ENCODE results near the gene DAB1.
"Not testable (repeated sequence)": the region's sequence is repeated elsewhere in the genome, so short reads cannot be mapped to it uniquely, and the experiment has no call there.

The DAB1 gene

DNA sequence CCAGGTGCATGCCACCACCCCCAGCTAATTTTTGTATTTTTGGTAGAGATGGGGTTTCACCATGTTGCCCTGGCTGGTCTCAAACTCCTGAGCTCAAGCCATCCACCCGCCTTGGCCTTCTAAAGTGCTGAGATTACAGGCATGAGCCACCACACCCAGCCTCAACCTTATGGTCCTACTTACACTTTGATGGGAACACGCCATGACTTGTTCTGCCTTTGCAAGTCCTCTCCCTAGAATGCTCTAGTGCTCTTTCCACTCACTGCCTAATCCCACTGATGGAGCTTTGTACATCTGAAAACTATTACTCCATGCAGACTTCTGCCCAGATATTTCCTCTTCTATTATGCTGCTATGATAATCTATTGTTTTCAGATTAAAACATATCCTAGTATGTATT lies 174.3 kb downstream of the DAB1 start:
- Mint-ChIP-seq H3K27ac (no peak overlapping the region), H3K36me3 (ENCODE audit: low read depth) (no peaks in the 10 kb centered on the region), H3K27me3 (ENCODE audit: low read depth) (no peaks in the 10 kb centered on the region), H3K4me3 (no peak overlapping the region), H3K9me3 (peaks cover 9% of the 10 kb centered on the region), H3K4me1 (ENCODE audit: low read depth) (no peaks in the 10 kb centered on the region)
- DNase-seq (ENCODE audit: low spot score): no peak

GRCh38 chr1:57248830-57249229 lies 175.0 kb downstream of the DAB1 start:
- H3K9me3 Mint-ChIP-seq: peaks cover 9% of the 10 kb centered on the region
- no peaks in the 10 kb centered on the region for H3K4me1 Mint-ChIP-seq (ENCODE audit: low read depth)
- H3K4me3 Mint-ChIP-seq: no peak overlapping the region
- no peak overlapping the region for H3K27ac Mint-ChIP-seq
- no peaks in the 10 kb centered on the region for H3K27me3 Mint-ChIP-seq (ENCODE audit: low read depth)
- no peaks in the 10 kb centered on the region for H3K36me3 Mint-ChIP-seq (ENCODE audit: low read depth)
- no peak for DNase-seq (ENCODE audit: low spot score)

DNA sequence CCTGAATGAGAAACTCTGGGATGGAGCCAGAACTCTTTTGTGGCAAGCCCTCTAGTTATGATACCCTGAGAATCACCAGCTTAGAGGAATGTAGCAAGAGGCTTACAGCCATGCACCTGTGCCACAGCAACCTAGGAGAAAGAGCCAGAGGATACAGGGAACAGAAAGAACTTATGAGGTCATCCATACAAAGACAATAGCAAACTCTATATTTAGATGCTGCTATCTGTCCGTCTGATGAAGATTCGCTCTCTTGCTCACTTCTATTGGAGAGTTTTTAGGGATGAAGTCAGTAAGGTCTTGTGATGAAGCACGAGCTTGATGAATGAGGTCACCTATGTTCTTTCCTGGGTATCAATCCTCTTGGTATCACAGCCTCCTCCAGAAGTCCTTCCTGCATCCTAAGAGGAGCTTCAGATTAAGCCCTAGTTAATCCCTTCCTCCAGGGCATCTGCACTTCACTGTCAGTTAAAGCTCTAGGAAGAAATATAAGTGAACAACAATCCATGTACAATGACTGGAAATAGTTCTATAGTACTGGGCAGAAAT lies 185.6 kb downstream of the DAB1 start:
- no peaks in the 10 kb centered on the region for H3K9me3 Mint-ChIP-seq
- H3K27me3 Mint-ChIP-seq (ENCODE audit: low read depth): no peaks in the 10 kb centered on the region
- peaks cover 2% of the 10 kb centered on the region for H3K4me1 Mint-ChIP-seq (ENCODE audit: low read depth)
- no peak overlapping the region for H3K4me3 Mint-ChIP-seq
- no peak for DNase-seq (ENCODE audit: low spot score)
- no peak overlapping the region for H3K27ac Mint-ChIP-seq
- no peaks in the 10 kb centered on the region for H3K36me3 Mint-ChIP-seq (ENCODE audit: low read depth)

DNA sequence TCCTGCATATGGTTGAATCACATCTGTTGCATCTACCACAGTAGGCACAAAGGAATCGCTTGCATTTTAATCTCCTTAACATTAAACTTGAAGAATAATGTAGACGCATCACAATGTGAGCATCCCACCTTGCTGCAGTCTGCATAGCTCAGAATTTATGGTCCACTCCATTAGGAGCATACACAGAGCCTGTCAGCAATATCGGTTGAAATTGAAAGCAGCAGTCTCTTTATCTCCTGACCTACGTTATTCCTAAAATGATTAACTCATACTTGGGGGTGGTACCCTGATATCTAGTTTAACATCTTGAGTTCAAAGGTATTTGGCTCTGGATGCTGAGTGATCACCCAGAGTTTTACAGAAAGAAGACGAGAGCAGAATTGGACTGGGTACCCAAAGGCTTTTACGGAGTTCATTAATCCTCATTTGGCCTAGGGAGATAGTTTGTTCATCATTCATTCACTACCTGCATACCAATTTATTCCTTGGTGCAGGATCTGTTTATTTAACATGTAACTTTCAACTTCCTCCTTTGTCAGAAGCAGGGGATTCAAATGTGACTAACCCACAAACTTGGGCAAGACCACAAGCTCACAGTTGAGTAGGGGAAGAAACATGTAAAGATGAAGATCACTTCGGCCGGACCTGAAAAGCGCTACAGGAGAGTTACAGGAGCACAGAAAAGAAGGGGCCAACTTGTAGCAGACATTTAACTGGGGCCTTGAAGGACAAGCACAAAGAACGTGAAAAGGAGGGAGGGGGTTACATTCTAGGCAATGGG lies 187.9 kb downstream of the DAB1 start:
- no peak overlapping the region for H3K27ac Mint-ChIP-seq
- no peak overlapping the region for H3K4me3 Mint-ChIP-seq
- DNase-seq (ENCODE audit: low spot score): no peak
- peaks cover 2% of the 10 kb centered on the region for H3K4me1 Mint-ChIP-seq (ENCODE audit: low read depth)
- H3K9me3 Mint-ChIP-seq: no peaks in the 10 kb centered on the region
- H3K36me3 Mint-ChIP-seq (ENCODE audit: low read depth): no peaks in the 10 kb centered on the region
- H3K27me3 Mint-ChIP-seq (ENCODE audit: low read depth): no peaks in the 10 kb centered on the region

GRCh38 chr1:57234459-57234858 lies 189.4 kb downstream of the DAB1 start:
- Mint-ChIP-seq H3K27me3 (ENCODE audit: low read depth) (no peaks in the 10 kb centered on the region), H3K9me3 (no peaks in the 10 kb centered on the region), H3K4me1 (ENCODE audit: low read depth) (peaks cover 2% of the 10 kb centered on the region), H3K27ac (no peak overlapping the region), H3K4me3 (no peak overlapping the region), H3K36me3 (ENCODE audit: low read depth) (no peaks in the 10 kb centered on the region)
- no peak for DNase-seq (ENCODE audit: low spot score)

DNA sequence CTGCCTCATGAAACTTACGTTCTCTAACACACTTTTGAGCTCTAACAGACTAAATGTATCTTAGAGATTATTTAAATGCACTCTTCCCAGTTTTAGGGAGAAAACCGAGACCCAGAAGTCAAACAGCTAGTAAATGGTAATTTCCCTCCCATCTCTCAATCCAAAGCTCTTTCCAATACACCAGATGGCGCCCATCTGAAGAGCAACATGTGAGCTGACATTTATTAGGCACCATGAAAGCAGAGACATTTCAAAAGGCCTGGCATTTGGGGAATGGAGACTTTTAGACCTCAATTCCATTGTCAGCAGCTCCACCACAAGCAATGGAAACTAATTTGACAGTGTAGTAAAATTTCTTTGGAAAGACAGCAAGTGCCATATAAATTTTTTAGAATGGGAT lies 191.4 kb downstream of the DAB1 start:
- no peaks in the 10 kb centered on the region for H3K27me3 Mint-ChIP-seq (ENCODE audit: low read depth)
- H3K4me3 Mint-ChIP-seq: no peak overlapping the region
- no peak overlapping the region for H3K27ac Mint-ChIP-seq
- no peak for DNase-seq (ENCODE audit: low spot score)
- H3K9me3 Mint-ChIP-seq: no peaks in the 10 kb centered on the region
- H3K36me3 Mint-ChIP-seq (ENCODE audit: low read depth): no peaks in the 10 kb centered on the region
- H3K4me1 Mint-ChIP-seq (ENCODE audit: low read depth): peaks cover 2% of the 10 kb centered on the region

GRCh38 chr1:57229998-57230397 lies 193.9 kb downstream of the DAB1 start:
- H3K4me1 Mint-ChIP-seq (ENCODE audit: low read depth): no peaks in the 10 kb centered on the region
- H3K27ac Mint-ChIP-seq: no peak overlapping the region
- H3K9me3 Mint-ChIP-seq: no peaks in the 10 kb centered on the region
- no peaks in the 10 kb centered on the region for H3K27me3 Mint-ChIP-seq (ENCODE audit: low read depth)
- no peak overlapping the region for H3K4me3 Mint-ChIP-seq
- no peak for DNase-seq (ENCODE audit: low spot score)
- no peaks in the 10 kb centered on the region for H3K36me3 Mint-ChIP-seq (ENCODE audit: low read depth)

DNA sequence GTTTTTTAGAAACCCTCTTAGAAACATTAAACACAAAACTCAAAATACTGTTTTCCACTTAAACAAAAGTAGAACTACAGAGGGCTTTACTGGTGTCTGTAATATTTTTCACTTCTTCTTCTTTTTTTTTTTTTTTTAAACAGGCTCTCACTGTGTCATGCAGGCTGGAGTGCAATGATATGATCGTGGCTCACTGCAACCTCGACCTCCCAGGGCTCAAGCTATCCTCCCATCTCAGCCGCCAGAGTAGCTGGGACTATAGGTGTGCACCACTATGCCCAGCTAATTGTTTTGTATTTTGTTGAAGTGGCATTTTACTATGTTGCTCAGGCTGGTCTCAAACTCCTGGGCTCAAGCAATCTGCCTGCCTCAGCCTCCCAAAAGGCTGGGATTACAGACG lies 194.8 kb downstream of the DAB1 start:
- no peak overlapping the region for H3K4me3 Mint-ChIP-seq
- H3K27me3 Mint-ChIP-seq (ENCODE audit: low read depth): no peaks in the 10 kb centered on the region
- DNase-seq (ENCODE audit: low spot score): no peak
- no peaks in the 10 kb centered on the region for H3K9me3 Mint-ChIP-seq
- no peaks in the 10 kb centered on the region for H3K4me1 Mint-ChIP-seq (ENCODE audit: low read depth)
- no peak overlapping the region for H3K27ac Mint-ChIP-seq
- no peaks in the 10 kb centered on the region for H3K36me3 Mint-ChIP-seq (ENCODE audit: low read depth)

DNA sequence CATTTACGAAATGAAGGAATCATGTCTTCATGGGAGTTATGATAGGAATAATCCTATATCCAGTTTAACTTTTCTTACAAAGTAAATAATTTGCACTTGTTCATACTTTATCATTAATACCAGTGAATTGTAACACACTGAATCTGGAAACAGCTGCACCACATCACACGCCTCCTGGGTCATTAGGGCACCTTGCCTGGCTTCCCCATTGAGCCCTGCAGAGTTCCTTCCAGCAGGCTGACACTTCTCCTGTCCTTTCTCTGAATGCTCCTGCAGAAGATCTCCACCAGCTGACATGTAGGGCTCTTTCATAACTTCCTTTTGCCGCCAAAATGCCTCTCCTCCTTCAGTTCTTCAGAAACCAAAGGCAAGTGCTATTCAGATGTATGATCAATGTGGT lies 201.1 kb downstream of the DAB1 start:
- no peaks in the 10 kb centered on the region for H3K27me3 Mint-ChIP-seq (ENCODE audit: low read depth)
- no peaks in the 10 kb centered on the region for H3K36me3 Mint-ChIP-seq (ENCODE audit: low read depth)
- H3K4me1 Mint-ChIP-seq (ENCODE audit: low read depth): no peaks in the 10 kb centered on the region
- no peak overlapping the region for H3K4me3 Mint-ChIP-seq
- H3K27ac Mint-ChIP-seq: no peak overlapping the region
- DNase-seq (ENCODE audit: low spot score): no peak
- peaks cover 3% of the 10 kb centered on the region for H3K9me3 Mint-ChIP-seq

DNA sequence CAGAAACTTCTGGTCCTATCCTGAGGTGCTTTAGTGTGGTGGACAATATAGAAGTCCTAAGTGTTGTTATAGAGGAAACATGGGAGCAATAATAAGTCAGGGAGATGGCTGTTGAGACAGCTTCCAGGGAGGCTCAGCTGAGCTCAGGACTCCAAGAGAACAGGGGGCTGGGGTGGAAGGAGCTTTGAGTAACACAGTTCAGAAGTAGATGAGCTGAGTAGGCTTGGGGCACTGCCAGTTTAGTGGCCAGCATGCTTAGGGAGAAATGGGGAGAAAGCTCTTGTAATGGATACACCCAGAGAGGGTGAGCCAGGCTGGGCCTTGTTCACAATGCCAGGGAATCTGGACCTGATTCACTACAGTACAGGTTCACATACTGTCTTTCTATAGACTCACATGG lies 201.6 kb downstream of the DAB1 start:
- DNase-seq (ENCODE audit: low spot score): no peak
- Mint-ChIP-seq H3K4me3 (no peak overlapping the region), H3K36me3 (ENCODE audit: low read depth) (no peaks in the 10 kb centered on the region), H3K9me3 (peaks cover 3% of the 10 kb centered on the region), H3K27ac (no peak overlapping the region), H3K4me1 (ENCODE audit: low read depth) (no peaks in the 10 kb centered on the region), H3K27me3 (ENCODE audit: low read depth) (no peaks in the 10 kb centered on the region)

DNA sequence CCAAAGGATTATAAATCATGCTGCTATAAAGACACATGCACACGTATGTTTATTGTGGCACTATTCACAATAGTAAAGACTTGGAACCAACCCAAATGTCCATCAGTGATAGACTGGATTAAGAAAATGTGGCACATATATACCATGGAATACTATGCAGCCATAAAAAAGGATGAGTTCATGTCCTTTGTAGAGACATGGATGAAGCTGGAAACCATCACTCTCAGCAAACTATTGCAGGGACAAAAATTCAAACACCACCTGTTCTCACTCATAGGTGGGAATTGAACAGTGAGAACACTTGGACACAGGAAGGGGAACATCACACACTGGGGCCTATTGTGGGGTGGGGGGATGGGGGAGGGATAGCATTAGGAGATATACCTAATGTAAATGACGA lies 203.0 kb downstream of the DAB1 start:
- not testable (repeated sequence) for H3K27ac Mint-ChIP-seq; H3K4me1 Mint-ChIP-seq (ENCODE audit: low read depth); H3K36me3 Mint-ChIP-seq (ENCODE audit: low read depth); H3K4me3 Mint-ChIP-seq; DNase-seq (ENCODE audit: low spot score); H3K27me3 Mint-ChIP-seq (ENCODE audit: low read depth); H3K9me3 Mint-ChIP-seq

DNA sequence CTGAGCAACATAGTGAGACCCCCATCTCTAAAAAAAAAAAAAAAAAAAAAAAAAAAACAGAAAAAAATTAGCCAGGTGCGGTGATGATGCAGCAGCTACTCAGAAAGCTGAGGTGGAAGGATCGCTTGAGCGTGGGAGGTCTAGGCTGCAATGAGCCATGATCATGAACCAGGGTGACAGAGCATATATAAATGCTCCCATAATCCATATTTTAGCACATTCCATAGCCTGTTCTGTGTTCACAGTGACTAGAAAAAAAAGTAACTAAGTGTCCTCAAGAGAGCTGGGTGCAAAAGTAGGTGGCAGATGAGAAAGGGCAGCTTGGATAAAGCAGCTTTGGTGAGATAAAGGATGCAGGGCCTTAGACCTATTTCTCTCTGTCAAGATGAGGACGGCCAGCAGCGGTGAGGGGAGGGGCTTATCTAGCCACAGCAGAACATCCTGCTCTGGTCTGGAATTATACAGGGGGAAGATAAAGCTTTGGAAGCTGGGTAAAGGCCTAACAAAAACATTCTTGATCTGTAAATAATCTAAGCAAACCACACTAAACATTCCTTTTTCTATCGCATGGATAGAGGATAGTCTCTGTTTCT lies 205.3 kb downstream of the DAB1 start:
- H3K27ac Mint-ChIP-seq: no peak overlapping the region
- no peaks in the 10 kb centered on the region for H3K4me1 Mint-ChIP-seq (ENCODE audit: low read depth)
- no peak overlapping the region for H3K4me3 Mint-ChIP-seq
- no peak for DNase-seq (ENCODE audit: low spot score)
- H3K36me3 Mint-ChIP-seq (ENCODE audit: low read depth): no peaks in the 10 kb centered on the region
- peaks cover 3% of the 10 kb centered on the region for H3K9me3 Mint-ChIP-seq
- H3K27me3 Mint-ChIP-seq (ENCODE audit: low read depth): no peaks in the 10 kb centered on the region

GRCh38 chr1:57217905-57218304 lies 206.0 kb downstream of the DAB1 start:
- Mint-ChIP-seq H3K4me3 (no peak overlapping the region), H3K9me3 (peaks cover 3% of the 10 kb centered on the region), H3K36me3 (ENCODE audit: low read depth) (no peaks in the 10 kb centered on the region), H3K27me3 (ENCODE audit: low read depth) (no peaks in the 10 kb centered on the region), H3K4me1 (ENCODE audit: low read depth) (no peaks in the 10 kb centered on the region), H3K27ac (no peak overlapping the region)
- DNase-seq (ENCODE audit: low spot score): no peak

DNA sequence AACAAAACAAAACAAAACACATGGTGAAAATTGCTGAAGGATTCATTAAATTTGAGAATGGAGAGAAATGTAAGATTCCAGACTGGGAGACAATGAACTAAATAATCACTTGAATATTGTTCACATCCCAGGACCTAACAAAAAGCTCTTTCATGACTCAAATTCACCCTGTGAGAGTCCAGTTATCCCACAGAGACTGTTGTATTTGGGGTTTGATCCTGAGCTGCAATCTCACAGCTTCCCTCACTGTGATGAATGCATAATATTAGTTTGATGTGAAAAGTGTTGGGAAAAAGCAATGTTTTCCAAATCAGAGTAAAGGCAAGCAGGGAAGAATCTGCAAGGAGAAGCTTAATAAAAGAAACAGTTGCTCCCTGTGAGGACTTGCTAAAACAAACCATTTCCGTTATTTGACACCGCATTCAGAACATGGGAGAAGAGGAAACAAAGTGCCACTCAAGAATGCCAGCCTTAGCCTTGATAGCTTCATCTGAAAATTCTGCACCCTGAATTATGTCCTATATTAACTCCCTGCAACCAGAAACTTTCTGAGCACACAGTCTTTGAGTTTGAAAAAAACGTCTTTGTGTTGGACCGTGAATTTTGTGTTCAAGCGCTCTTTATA lies 208.8 kb downstream of the DAB1 start:
- H3K4me3 Mint-ChIP-seq: no peak overlapping the region
- no peaks in the 10 kb centered on the region for H3K9me3 Mint-ChIP-seq
- H3K27me3 Mint-ChIP-seq (ENCODE audit: low read depth): no peaks in the 10 kb centered on the region
- no peaks in the 10 kb centered on the region for H3K4me1 Mint-ChIP-seq (ENCODE audit: low read depth)
- no peaks in the 10 kb centered on the region for H3K36me3 Mint-ChIP-seq (ENCODE audit: low read depth)
- no peak overlapping the region for H3K27ac Mint-ChIP-seq
- no peak for DNase-seq (ENCODE audit: low spot score)

Data from T-helper 2 cell treated with Interferon-gamma antibody and Interleukin-4, amounts not matched to agents 5 μg/mL and 100 μg/mL, for 36 hours (primary cell).